ENCODE results near the gene PDE9A.

DNA sequence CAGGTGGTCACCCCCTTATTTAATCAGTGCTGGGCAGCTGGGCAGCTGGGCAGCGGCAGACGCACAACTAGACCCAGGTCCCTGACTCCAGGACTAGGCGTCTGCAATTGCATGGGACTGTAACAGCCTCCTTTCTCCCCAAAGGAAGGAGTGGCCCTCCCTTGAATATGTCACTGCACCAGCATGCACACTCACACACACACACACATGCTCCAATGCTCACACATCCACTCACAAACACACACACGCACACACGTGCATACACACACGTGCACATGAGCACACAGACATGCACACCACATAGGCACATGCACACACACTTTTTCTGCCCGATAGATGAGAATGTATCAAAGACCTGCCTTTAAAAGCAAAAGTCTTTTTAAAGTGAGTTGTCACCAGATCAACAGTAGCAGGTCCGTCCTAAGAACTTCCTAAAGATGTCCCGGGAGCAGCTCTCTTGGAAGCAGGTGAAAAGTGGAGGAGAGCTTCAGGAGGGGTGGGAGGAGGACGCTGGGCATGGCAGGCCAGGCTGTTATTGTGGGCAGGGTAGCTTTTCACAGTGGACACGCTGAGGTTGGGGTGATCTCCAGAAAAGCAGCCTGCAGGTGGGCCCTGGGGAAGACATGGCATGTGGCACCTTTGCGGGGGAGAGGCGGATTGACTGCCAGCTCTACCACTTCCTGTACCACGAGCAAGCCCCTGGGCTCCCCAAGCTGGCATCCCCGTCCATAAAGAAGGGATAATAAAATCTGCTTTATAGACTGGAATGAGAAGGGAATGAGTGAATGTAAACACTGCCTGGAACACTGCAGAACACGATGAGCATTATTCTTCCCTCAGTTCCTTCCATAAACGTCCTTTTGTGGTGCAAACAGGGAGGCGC is 1.7 kb downstream of the PDE9A start:
- TF ChIP-seq EZH2 (IDR thresholded peaks at IDR 0.05; ENCODE audit: borderline replicate concordance, low read depth, low read length, severe bottlenecking) (no peak), CTCF (IDR thresholded peaks at IDR 0.05; ENCODE audit: borderline replicate concordance, extremely low read depth, low read length, poor library complexity, severe bottlenecking) (no peak)

Data from DND-41 (cell line).